Activated CD8-positive, alpha-beta memory T cell treated with anti-CD3 and anti-CD28 coated beads, Interleukin-2, amount 10 ng/mL, durations not matched to agents 7 days and 5 days (primary cell): ENCODE measurements around the gene RD3L. TPM values are rescaled to one million over a fixed set of nuclear protein-coding genes. Genes with fewer than 3 reads are reported as not detected.

ENCODE experiments used
- ATAC-seq: fragments of 150-1000 bp; cut with Tn5 transposase; one replicate; pipeline ENCODE4 v1.10.0; 2021; ENCODE audit warnings: moderate library complexity
- CTCF ChIA-PET: fragments of 350-600 bp; sonication (Branson Sonifier 250); formaldehyde crosslinking; loops from one replicate; lab custom pipeline; 2021; ENCODE audit warnings: antibody characterized with exemption; lab: Charles Lee
- DNase-seq: peaks from one replicate; pipeline ENCODE4 v3.0.0-alpha.2; 2020
- H3K27ac Mint-ChIP-seq: one replicate; pipeline ENCODE4 v1.8.0; 2021; ENCODE audit warnings: mild to moderate bottlenecking, mixed read lengths
- H3K27me3 Mint-ChIP-seq: one replicate; pipeline ENCODE4 v1.8.0; 2021; ENCODE audit warnings: mixed read lengths
- H3K36me3 Mint-ChIP-seq: one replicate; pipeline ENCODE4 v1.8.0; 2021; ENCODE audit warnings: mild to moderate bottlenecking, mixed read lengths
- H3K4me1 Mint-ChIP-seq: one replicate; pipeline ENCODE4 v1.8.0; 2021; ENCODE audit warnings: mixed read lengths
- H3K4me3 Mint-ChIP-seq: one replicate; pipeline ENCODE4 v1.8.0; 2021; ENCODE audit warnings: mild to moderate bottlenecking, moderate library complexity, mixed read lengths
- H3K9me3 Mint-ChIP-seq: one replicate; pipeline ENCODE4 v1.8.0; 2022; ENCODE audit warnings: low read depth, mixed read lengths
- total RNA-seq, 2 experiments: library from RNA; stranded (reverse); gene quantifications; one replicate each; pipeline ENCODE4 v1.2.3, GENCODE V29; 2021

RD3L gene
- total RNA-seq, 2 experiments from 2014 or later = not detected

DNA sequence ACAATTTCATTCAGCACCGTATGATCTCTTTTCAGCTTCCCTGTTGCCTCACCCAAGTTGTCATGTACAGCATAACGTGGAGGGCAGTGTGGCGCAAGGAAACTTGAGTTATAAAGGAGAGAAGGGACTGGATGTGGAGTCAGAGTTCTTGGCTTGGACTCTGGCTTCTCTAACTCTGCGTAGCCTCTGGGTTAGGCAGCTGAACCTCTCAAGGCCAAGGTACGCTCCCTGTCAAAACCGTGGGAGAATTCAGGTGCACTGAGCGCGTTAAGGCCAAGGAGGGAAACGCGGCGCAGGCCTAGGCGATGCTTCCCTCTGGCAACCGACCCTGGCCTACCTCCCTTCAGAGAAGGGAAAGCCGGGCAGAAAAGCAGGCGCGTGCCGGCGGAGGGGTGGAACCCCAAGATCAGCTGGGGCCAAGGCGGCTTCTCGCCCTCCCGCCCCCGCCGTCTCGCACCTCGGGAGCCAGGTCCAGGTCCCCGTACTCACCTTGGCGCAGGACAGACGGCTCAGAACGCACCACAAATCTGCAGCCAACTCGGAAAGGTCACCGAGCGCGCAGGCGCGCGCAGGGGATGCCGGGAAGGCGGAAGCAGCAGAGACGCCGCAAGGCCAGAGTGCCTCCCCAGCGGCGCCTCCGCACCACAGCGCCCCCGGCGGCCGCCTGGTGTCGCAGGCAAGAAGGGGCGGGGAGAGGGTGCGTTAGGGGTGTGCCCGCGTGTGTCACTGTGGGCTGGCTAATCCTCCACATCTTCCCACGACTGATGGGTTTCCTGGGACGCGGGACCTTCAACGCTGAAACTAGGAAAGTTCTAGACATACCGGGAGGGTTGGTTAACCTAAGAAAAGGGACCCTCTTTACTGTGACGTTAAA lies 21.1 kb downstream of the RD3L start:
- H3K36me3 Mint-ChIP-seq = peaks cover 7% of the 10 kb centered on the region
- no peaks in the 10 kb centered on the region for H3K9me3 Mint-ChIP-seq
- H3K27ac Mint-ChIP-seq = peak overlapping the region; percentile 85
- H3K27me3 Mint-ChIP-seq = peaks cover 7% of the 10 kb centered on the region
- CTCF ChIA-PET = interaction anchor here (0.8 to 7.8 kb wide), 12 partner anchors 10 to 832 kb away, joined by 3 to 62 read pairs (median 5); partner anchors contain the start of gene SIVA1
- H3K4me3 Mint-ChIP-seq = peak overlapping the region; percentile 92
- ATAC-seq (peak; percentile 98), DNase-seq (peak; percentile 94)
- peaks cover 12% of the 10 kb centered on the region for H3K4me1 Mint-ChIP-seq

GRCh38 chr14:103916636-103917262 lies 25.6 kb downstream of the RD3L start:
- no peak for DNase-seq
- Mint-ChIP-seq H3K4me3 (no peak overlapping the region), H3K4me1 (peaks cover 14% of the 10 kb centered on the region), H3K9me3 (no peaks in the 10 kb centered on the region), H3K36me3 (peaks cover 17% of the 10 kb centered on the region), H3K27ac (no peak overlapping the region), H3K27me3 (no peaks in the 10 kb centered on the region)
- CTCF ChIA-PET = interaction anchor here (1.9 to 7.8 kb wide), 3 partner anchors 7 to 108 kb away, joined by 8 to 62 read pairs (median 19); no protein-coding TSS in a partner anchor
- ATAC-seq = no peak

DNA sequence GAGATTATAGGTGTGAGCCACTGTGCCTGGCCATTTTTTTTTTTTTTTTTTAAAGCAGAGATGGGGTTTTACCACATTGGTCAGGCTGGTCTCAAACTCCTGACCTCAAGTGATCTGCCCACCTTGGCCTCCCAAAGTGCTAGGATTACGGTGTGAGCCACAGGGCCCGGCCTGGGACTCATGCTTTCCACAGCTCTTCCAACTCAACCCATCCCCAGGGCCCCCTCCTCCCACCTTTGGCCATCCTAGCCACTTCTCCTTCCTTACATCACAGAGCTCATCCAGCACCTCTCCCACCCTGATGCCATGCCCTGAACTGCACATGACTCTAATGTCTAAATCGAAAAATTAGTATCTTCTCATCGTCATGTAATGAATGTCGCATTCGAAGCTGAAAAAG lies 26.7 kb downstream of the RD3L start:
- Mint-ChIP-seq H3K36me3 (peaks cover 17% of the 10 kb centered on the region), H3K27ac (no peak overlapping the region), H3K9me3 (no peaks in the 10 kb centered on the region), H3K4me1 (peaks cover 11% of the 10 kb centered on the region), H3K4me3 (no peak overlapping the region), H3K27me3 (no peaks in the 10 kb centered on the region)
- ATAC-seq (no peak), DNase-seq (no peak)
- CTCF ChIA-PET = interaction anchor here (1.2 to 4.4 kb wide), 3 partner anchors 11 to 15 kb away, joined by 3 to 19 read pairs (median 7); no protein-coding TSS in a partner anchor

DNA sequence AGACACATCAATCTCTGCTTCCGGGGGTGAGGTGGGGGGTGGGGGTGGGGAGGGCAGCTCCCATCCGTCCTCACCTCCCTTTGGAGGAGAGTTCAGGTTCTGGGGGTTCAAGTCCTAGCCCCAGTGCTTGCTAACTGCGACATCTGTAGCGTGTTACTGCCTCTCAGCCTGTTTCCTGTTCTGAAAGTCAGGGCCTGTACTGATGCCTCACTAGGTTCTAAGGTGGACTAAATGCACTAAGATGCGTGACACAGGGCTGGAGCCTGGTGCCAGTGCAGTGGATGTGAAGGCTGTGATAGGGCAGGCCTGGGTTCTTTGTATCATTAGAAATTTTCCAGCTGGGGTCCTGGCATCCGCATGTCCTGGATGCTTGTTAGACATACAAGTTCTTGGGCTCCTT lies 31.3 kb downstream of the RD3L start:
- CTCF ChIA-PET = interaction anchor here (1.0 to 13.6 kb wide), 16 partner anchors 10 to 350 kb away, joined by 3 to 186 read pairs (median 6); partner anchors contain the start of gene RD3L
- DNase-seq (no peak), ATAC-seq (no peak)
- Mint-ChIP-seq H3K27ac (no peak overlapping the region), H3K4me1 (peaks cover 20% of the 10 kb centered on the region), H3K9me3 (no peaks in the 10 kb centered on the region), H3K27me3 (no peaks in the 10 kb centered on the region), H3K36me3 (peaks cover 10% of the 10 kb centered on the region), H3K4me3 (no peak overlapping the region)

DNA sequence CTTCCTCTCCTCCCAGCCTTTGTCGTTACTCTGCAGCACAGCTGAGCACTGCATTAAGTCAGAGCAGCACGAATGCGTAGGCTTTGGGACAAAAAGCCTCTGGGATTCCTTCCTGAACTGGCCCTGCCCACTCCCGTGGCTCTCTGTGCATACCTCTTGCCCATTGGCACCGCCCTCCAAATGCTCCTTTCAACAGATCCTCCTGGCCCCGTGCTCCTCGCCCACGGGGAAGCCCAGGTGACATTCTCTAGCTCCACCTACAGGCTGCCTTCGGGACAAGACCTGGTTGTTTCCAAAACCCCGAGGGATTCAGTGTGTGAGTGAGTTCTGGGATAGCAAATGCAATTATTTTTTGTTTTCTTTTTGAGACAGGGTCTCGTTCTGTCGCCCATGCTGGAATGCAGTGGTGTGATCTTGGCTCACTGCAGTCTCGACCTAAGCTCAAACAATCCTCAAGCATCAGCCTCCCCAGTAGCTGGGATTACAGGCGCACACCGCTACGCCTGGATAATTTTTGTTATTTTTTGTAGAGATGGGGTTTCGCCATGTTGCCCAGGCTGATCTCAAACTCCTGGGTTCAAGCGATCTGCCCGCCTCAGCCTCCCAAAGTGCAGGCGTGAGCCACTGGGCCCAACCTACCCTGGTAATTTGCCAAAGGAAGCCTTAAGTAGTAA lies 31.9 kb downstream of the RD3L start:
- Mint-ChIP-seq H3K4me1 (peaks cover 17% of the 10 kb centered on the region), H3K9me3 (no peaks in the 10 kb centered on the region), H3K27me3 (peaks cover 2% of the 10 kb centered on the region), H3K27ac (peak overlapping the region; percentile 63), H3K36me3 (peaks cover 10% of the 10 kb centered on the region), H3K4me3 (peak overlapping the region; percentile 38)
- ATAC-seq (peak; percentile 91), DNase-seq (peak; percentile 79)
- CTCF ChIA-PET = interaction anchor here (0.7 to 13.6 kb wide), 26 partner anchors 10 to 401 kb away, joined by 3 to 186 read pairs (median 3); partner anchors contain the start of gene RD3L

- H3K4me1 Mint-ChIP-seq = peaks cover 17% of the 10 kb centered on the region
- H3K27ac Mint-ChIP-seq = peak overlapping the region; percentile 63
- H3K36me3 Mint-ChIP-seq = peaks cover 7% of the 10 kb centered on the region
- DNase-seq = no peak
- no peaks in the 10 kb centered on the region for H3K9me3 Mint-ChIP-seq
- peak overlapping the region; percentile 38 for H3K4me3 Mint-ChIP-seq
- H3K27me3 Mint-ChIP-seq = peaks cover 2% of the 10 kb centered on the region
- CTCF ChIA-PET = interaction anchor here (0.7 to 13.6 kb wide), 26 partner anchors 9 to 400 kb away, joined by 3 to 186 read pairs (median 3); partner anchors contain the start of gene RD3L
- ATAC-seq = no peak
Observed at GRCh38 chr14:103909531-103910261, 32.6 kb downstream of the RD3L start.

- Mint-ChIP-seq H3K27me3 (peaks cover 2% of the 10 kb centered on the region), H3K36me3 (peaks cover 1% of the 10 kb centered on the region), H3K9me3 (no peaks in the 10 kb centered on the region), H3K4me3 (no peak overlapping the region), H3K4me1 (peaks cover 17% of the 10 kb centered on the region), H3K27ac (no peak overlapping the region)
- CTCF ChIA-PET = interaction anchor here (1.3 to 13.6 kb wide), 4 partner anchors 8 to 118 kb away, joined by 3 to 186 read pairs (median 43); a partner anchor contains a TSS
- DNase-seq (no peak), ATAC-seq (no peak)
Observed at GRCh38 chr14:103908580-103908979, 33.7 kb downstream of the RD3L start.

DNA sequence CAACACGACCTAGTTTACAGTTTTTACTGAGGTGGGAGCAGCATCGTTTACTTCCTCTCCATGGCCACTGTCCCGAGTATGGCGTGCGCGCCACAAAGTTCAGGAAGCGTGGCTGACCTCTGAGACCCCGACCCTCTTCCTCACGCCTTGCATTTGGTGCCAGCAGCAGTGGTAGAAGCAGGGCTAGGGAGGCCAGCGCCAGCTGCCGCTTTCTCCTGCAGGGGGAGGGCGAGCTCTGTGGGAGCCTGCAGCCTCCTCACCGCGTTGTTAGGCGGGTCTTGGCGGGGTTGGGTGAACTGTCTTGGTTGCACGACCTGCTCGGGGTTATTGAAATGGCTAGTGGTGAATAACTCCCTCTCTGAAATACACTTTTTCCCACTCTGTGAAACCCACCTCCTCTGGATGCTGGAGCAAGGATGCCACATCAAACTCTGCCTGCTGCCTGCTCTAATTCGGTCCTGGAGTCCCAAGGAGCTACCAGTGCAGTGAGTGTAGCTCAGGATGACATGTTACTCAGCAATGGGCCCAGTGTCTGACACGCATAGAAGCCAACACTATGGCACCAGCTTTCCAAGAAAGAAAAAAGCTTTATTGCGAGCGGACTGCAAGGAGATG lies 36.4 kb downstream of the RD3L start:
- Mint-ChIP-seq H3K4me3 (no peak overlapping the region), H3K36me3 (no peaks in the 10 kb centered on the region), H3K9me3 (no peaks in the 10 kb centered on the region), H3K27me3 (peaks cover 2% of the 10 kb centered on the region), H3K4me1 (peaks cover 20% of the 10 kb centered on the region), H3K27ac (no peak overlapping the region)
- no peak for DNase-seq
- CTCF ChIA-PET = interaction anchor here (8.0 to 13.6 kb wide), 2 partner anchors 15 to 100 kb away, joined by 62 to 186 read pairs; a partner anchor contains a TSS
- ATAC-seq = no peak

- CTCF ChIA-PET = interaction anchor here (1.4 to 13.6 kb wide), 4 partner anchors 10 to 99 kb away, joined by 4 to 186 read pairs (median 9); a partner anchor contains a TSS
- peaks cover 10% of the 10 kb centered on the region for H3K4me1 Mint-ChIP-seq
- ATAC-seq (no peak), DNase-seq (no peak)
- no peak overlapping the region for H3K27ac Mint-ChIP-seq
- H3K36me3 Mint-ChIP-seq = no peaks in the 10 kb centered on the region
- peaks cover 2% of the 10 kb centered on the region for H3K27me3 Mint-ChIP-seq
- H3K9me3 Mint-ChIP-seq = no peaks in the 10 kb centered on the region
- H3K4me3 Mint-ChIP-seq = no peak overlapping the region
Observed at GRCh38 chr14:103904493-103905107, 37.7 kb downstream of the RD3L start.

DNA sequence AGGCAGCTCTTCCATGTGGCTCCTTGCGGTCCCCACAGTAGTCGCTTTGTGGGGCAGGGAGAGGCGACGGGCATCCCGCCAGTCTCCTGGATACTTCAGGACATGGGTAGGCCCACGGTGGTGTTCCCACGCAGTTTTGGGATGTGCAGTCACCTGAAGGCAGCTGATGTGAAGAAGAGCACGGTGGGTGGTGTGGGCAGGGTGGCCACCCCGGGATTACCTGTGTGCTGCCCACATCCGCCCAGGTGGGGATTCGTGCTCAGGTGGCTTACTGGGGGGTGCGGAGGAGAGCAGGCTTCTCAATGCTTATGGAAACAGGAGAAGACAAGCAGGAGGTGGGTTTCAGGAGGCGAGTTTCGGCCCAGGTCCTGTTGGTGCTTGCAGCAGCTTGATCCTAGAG lies 42.5 kb downstream of the RD3L start:
- Mint-ChIP-seq H3K27me3 (no peaks in the 10 kb centered on the region), H3K27ac (no peak overlapping the region), H3K4me3 (no peak overlapping the region), H3K4me1 (peaks cover 2% of the 10 kb centered on the region), H3K9me3 (peaks cover 3% of the 10 kb centered on the region), H3K36me3 (no peaks in the 10 kb centered on the region)
- CTCF ChIA-PET = interaction anchor here (1.1 to 13.6 kb wide), 9 partner anchors 10 to 186 kb away, joined by 3 to 186 read pairs (median 13); no protein-coding TSS in a partner anchor
- ATAC-seq (no peak), DNase-seq (no peak)

DNA sequence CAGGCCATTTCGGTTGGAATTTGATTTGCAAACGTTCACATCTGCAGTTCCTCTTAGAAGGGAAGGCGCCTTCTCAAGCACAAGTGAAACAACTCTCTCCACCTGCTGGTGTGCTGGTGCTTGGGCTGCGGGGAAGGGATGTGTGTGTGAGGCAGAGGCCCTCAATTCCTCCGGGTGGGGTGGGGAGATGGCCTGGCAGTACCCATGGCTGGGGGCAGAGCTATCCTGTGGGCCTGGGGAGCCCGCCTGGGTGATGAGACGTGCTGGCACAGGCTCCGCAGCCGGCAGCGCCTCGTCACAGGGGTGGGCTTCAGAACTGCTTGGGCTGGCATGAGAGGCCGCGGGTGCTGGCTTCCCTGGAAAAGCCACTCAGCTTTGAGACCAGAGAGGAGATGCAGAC lies 43.0 kb downstream of the RD3L start:
- DNase-seq = no peak
- Mint-ChIP-seq H3K4me1 (peaks cover 2% of the 10 kb centered on the region), H3K36me3 (no peaks in the 10 kb centered on the region), H3K27ac (no peak overlapping the region), H3K27me3 (no peaks in the 10 kb centered on the region), H3K4me3 (no peak overlapping the region), H3K9me3 (peaks cover 3% of the 10 kb centered on the region)
- ATAC-seq = no peak
- CTCF ChIA-PET = interaction anchor here (3.2 to 13.6 kb wide), 2 partner anchors 10 to 93 kb away, joined by 24 to 186 read pairs; no protein-coding TSS in a partner anchor
